ENCODE data around the gene PRELID1.
"Not testable (repeated sequence)": the region's sequence is repeated elsewhere in the genome, so short reads cannot be mapped to it uniquely, and the experiment has no call there.

The PRELID1 gene

GRCh38 chr5:177334781-177335700, 31.4 kb downstream of the PRELID1 start:
- DNase-seq (ENCODE audit: low read depth in 2 of 2), result no peak

- DNase-seq (ENCODE audit: low read depth in 2 of 2), result no peak
Measured at GRCh38 chr5:177335701-177336065, 32.1 kb downstream of the PRELID1 start.

- no peak for DNase-seq (ENCODE audit: low read depth in 2 of 2)
Measured at GRCh38 chr5:177336112-177336511, 32.5 kb downstream of the PRELID1 start.

- no peak for DNase-seq (ENCODE audit: low read depth in 2 of 2)
Measured at GRCh38 chr5:177336603-177337494, 33.2 kb downstream of the PRELID1 start.

- no peak for DNase-seq (ENCODE audit: low read depth in 2 of 2)
Measured at GRCh38 chr5:177338251-177339106, 34.9 kb downstream of the PRELID1 start.

- DNase-seq (ENCODE audit: low read depth in 2 of 2), result no peak
Measured at GRCh38 chr5:177339107-177339638, 35.6 kb downstream of the PRELID1 start.

GRCh38 chr5:177343000-177343399, 39.4 kb downstream of the PRELID1 start:
- DNase-seq (ENCODE audit: low read depth in 2 of 2), result not testable (repeated sequence)

GRCh38 chr5:177343777-177344176, 40.2 kb downstream of the PRELID1 start:
- no peak for DNase-seq (ENCODE audit: low read depth in 2 of 2)

GRCh38 chr5:177344891-177345290, 41.3 kb downstream of the PRELID1 start:
- no peak for DNase-seq (ENCODE audit: low read depth in 2 of 2)

- no peak for DNase-seq (ENCODE audit: low read depth in 2 of 2)
Measured at GRCh38 chr5:177346820-177347219, 43.2 kb downstream of the PRELID1 start.

GRCh38 chr5:177347699-177348098, 44.1 kb downstream of the PRELID1 start:
- DNase-seq (ENCODE audit: low read depth in 2 of 2), result no peak

GRCh38 chr5:177349362-177349647, 45.7 kb downstream of the PRELID1 start:
- DNase-seq (ENCODE audit: low read depth in 2 of 2), result no peak

GRCh38 chr5:177349762-177350161, 46.2 kb downstream of the PRELID1 start:
- no peak for DNase-seq (ENCODE audit: low read depth in 2 of 2)

- no peak for DNase-seq (ENCODE audit: low read depth in 2 of 2)
Measured at GRCh38 chr5:177350776-177351391, 47.3 kb downstream of the PRELID1 start.

- peak; percentile 61 to 72 for DNase-seq (ENCODE audit: low read depth in 2 of 2)
Measured at GRCh38 chr5:177351392-177352329, 48.1 kb downstream of the PRELID1 start, which contains the start of gene LMAN2. Gene LMAN2 (minus strand): TSS chr5:177351668. CDS start chr5:177351647, 21 bp downstream.

GRCh38 chr5:177353093-177353492, 49.5 kb downstream of the PRELID1 start:
- DNase-seq (ENCODE audit: low read depth in 2 of 2), result no peak

GRCh38 chr5:177354256-177354655, 50.7 kb downstream of the PRELID1 start:
- DNase-seq (ENCODE audit: low read depth in 2 of 2), result no peak

GRCh38 chr5:177354711-177355110, 51.1 kb downstream of the PRELID1 start:
- DNase-seq (ENCODE audit: low read depth in 2 of 2), result no peak

GRCh38 chr5:177355162-177355867, 51.7 kb downstream of the PRELID1 start:
- no peak for DNase-seq (ENCODE audit: low read depth in 2 of 2)
